GM19397 (cell line): ENCODE results near the gene NUP98.

Experiments
- ATAC-seq: cut with Tn5 transposase; IDR thresholded peaks from one replicate; pipeline ENCODE4 v1.9.1; 2021; ENCODE audit warnings: mild to moderate bottlenecking, moderate library complexity; ENCODE audit not compliant: unreplicated experiment

NUP98 gene

GRCh38 chr11:3797329-3798090 lies at the start of gene NUP98:
Gene NUP98, minus strand, starts transcription at chr11:3797554. Its CDS starts 15,437 bp downstream, at chr11:3782117.
- ATAC-seq, result peak; percentile 92

GRCh38 chr11:3845670-3846069 lies 48.3 kb upstream of the NUP98 start:
- ATAC-seq, result no peak

GRCh38 chr11:3845246-3845645 lies 47.9 kb upstream of the NUP98 start:
- no peak for ATAC-seq

- ATAC-seq, result no peak
These were observed 46.0 kb upstream of the NUP98 start for GRCh38 chr11:3843326-3843725.

GRCh38 chr11:3841426-3842350 lies 44.3 kb upstream of the NUP98 start:
- peak; percentile 50 for ATAC-seq

- ATAC-seq, result peak; percentile 46
These were observed 43.6 kb upstream of the NUP98 start, which contains the start of gene RHOG for GRCh38 chr11:3840870-3841425. Gene RHOG, minus strand, starts transcription at chr11:3840959. Its CDS starts 12,821 bp downstream, at chr11:3828138.

GRCh38 chr11:3840004-3840869 lies 42.9 kb upstream of the NUP98 start:
- no peak for ATAC-seq

- no peak for ATAC-seq
These were observed 41.1 kb upstream of the NUP98 start for GRCh38 chr11:3838504-3838903.

GRCh38 chr11:3837793-3838192 lies 40.4 kb upstream of the NUP98 start:
- no peak for ATAC-seq

GRCh38 chr11:3836903-3837302 lies 39.5 kb upstream of the NUP98 start:
- ATAC-seq, result no peak

GRCh38 chr11:3835751-3836150 lies 38.4 kb upstream of the NUP98 start:
- ATAC-seq, result no peak

- no peak for ATAC-seq
These were observed 37.5 kb upstream of the NUP98 start for GRCh38 chr11:3834664-3835461.

- ATAC-seq, result no peak
These were observed 37.0 kb upstream of the NUP98 start for GRCh38 chr11:3834349-3834663.

GRCh38 chr11:3833449-3833848 lies 36.1 kb upstream of the NUP98 start:
- ATAC-seq, result no peak

- no peak for ATAC-seq
These were observed 35.5 kb upstream of the NUP98 start for GRCh38 chr11:3832816-3833215.

- ATAC-seq, result no peak
These were observed 34.3 kb upstream of the NUP98 start for GRCh38 chr11:3831378-3832239.

- ATAC-seq, result no peak
These were observed 33.4 kb upstream of the NUP98 start for GRCh38 chr11:3830730-3831129.

GRCh38 chr11:3830088-3830487 lies 32.7 kb upstream of the NUP98 start:
- no peak for ATAC-seq
